ENCODE results near the gene PHLDB1. TPM values are rescaled to one million over a fixed set of nuclear protein-coding genes. Genes with fewer than 3 reads are reported as not detected.

Gene PHLDB1
- total and polyA plus RNA-seq, 4 donors = 27.3 to 90.5 (median 76.1) TPM

DNA sequence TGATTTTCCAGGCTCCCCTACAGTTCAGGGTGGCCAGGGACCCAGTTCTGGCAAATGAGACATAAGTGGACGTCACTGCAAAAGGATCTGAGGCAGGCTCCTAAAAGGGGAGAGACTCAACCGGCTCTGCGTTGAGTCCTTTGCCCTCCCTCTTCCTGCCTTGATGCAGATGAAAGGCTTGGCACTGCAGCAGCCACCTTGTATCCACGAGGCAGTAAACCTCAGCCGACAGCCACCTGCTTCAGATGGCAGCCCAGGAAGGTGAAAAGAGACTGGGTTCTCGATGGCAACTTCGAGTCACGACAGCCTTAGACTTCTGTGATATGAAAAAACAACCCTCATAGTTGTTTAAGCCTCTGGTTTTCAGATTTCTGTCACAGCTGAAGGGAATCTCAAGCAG, 86.8 kb downstream of the PHLDB1 start:
- TF ChIP-seq, protein P1, sequence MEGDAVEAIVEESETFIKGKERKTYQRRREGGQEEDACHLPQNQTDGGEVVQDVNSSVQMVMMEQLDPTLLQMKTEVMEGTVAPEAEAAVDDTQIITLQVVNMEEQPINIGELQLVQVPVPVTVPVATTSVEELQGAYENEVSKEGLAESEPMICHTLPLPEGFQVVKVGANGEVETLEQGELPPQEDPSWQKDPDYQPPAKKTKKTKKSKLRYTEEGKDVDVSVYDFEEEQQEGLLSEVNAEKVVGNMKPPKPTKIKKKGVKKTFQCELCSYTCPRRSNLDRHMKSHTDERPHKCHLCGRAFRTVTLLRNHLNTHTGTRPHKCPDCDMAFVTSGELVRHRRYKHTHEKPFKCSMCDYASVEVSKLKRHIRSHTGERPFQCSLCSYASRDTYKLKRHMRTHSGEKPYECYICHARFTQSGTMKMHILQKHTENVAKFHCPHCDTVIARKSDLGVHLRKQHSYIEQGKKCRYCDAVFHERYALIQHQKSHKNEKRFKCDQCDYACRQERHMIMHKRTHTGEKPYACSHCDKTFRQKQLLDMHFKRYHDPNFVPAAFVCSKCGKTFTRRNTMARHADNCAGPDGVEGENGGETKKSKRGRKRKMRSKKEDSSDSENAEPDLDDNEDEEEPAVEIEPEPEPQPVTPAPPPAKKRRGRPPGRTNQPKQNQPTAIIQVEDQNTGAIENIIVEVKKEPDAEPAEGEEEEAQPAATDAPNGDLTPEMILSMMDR (IDR thresholded peaks at IDR 0.05; ENCODE audit: control extremely low read depth, extremely low read depth) = no peak
- WGBS, 2 donors = 89 to 94% methylated on average over 8 of the region's 8 CpGs
- H3K27me3 ChIP-seq (ENCODE audit: control insufficient read depth in 3 of 3, insufficient read depth in 3 of 3, low read length in 2 of 3) = no peaks in the 10 kb centered on the region
- DNase-seq = no peak
- no peaks in the 10 kb centered on the region for H3K4me1 ChIP-seq (ENCODE audit: control insufficient read depth in 5 of 5, insufficient read depth in 5 of 5, low read length in 5 of 5)
- no peak overlapping the region for H3K27ac ChIP-seq (ENCODE audit: low read depth in 1 of 2, low read length in 1 of 2)
- H3K36me3 ChIP-seq (ENCODE audit: control insufficient read depth in 4 of 4, insufficient read depth in 4 of 4, low read length in 4 of 4) = no peaks in the 10 kb centered on the region
- no peak for ATAC-seq (ENCODE audit: insufficient read depth, low FRiP score)
- H3K9ac ChIP-seq (ENCODE audit: insufficient read depth in 1 of 2, low read length in 2 of 2) = no peak overlapping the region
- no peak overlapping the region for H3K4me3 ChIP-seq
- H3K9me3 ChIP-seq (ENCODE audit: control insufficient read depth in 4 of 4, insufficient read depth in 3 of 4, low read length in 3 of 4) = no peaks in the 10 kb centered on the region

DNA sequence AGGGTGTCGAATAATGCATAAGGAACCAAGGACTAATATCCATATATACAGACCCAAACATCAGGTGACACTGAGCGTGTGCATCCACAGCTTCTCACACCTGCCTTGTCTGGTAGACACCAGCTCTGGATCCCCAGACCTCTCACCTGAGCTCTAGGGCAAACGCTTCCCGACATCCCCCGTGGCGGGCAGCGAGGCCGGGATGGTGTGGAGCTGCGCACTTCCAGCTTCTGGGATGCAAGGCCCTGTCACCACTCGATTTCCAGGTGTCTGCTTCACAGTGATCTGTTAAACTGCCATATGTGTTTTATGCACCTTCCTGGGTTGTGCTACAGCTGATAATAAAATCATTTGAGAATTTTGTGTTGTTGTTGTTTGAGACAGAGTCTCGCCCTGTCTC, 87.4 kb downstream of the PHLDB1 start:
- ATAC-seq (ENCODE audit: insufficient read depth, low FRiP score) (no peak), DNase-seq (no peak)
- Histone ChIP-seq H3K4me1 (ENCODE audit: control insufficient read depth in 5 of 5, insufficient read depth in 5 of 5, low read length in 5 of 5) (no peaks in the 10 kb centered on the region), H3K9ac (ENCODE audit: insufficient read depth in 1 of 2, low read length in 2 of 2) (no peak overlapping the region), H3K27ac (ENCODE audit: low read depth in 1 of 2, low read length in 1 of 2) (no peak overlapping the region), H3K9me3 (ENCODE audit: control insufficient read depth in 4 of 4, insufficient read depth in 3 of 4, low read length in 3 of 4) (no peaks in the 10 kb centered on the region), H3K27me3 (ENCODE audit: control insufficient read depth in 3 of 3, insufficient read depth in 3 of 3, low read length in 2 of 3) (no peaks in the 10 kb centered on the region), H3K4me3 (no peak overlapping the region), H3K36me3 (ENCODE audit: control insufficient read depth in 4 of 4, insufficient read depth in 4 of 4, low read length in 4 of 4) (no peaks in the 10 kb centered on the region)
- WGBS, 2 donors = 89 to 92% methylated on average over 11 of the region's 11 CpGs
- TF ChIP-seq, protein P1 (IDR thresholded peaks at IDR 0.05; ENCODE audit: control extremely low read depth, extremely low read depth) = no peak

DNA sequence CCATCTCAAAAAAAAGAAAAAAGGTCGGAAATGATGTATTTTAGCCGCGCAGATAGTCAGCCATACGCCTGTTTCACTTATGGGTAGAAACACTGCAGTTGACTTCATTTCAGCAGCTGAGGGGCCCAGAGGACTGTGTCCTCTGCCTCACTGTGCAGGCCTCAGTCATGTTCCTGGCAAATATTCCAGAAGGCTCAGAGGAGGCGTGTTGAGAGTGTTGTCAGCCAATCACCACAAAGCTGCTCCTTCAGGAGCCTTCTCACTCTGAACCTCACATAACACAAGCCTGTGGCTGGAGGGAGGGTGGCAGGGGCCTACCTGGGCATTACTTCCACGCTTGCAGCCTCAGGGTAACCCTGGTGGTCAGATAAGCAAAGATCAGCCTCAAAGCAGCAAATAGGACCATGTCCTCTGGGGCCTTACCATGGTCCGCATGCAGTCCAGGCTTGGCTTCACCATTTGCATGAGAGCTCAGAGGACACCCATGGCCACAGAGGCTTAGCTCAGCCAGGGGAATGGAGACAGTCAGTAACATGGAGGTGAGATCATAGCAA, 89.3 kb downstream of the PHLDB1 start:
- DNase-seq = no peak
- H3K9ac ChIP-seq (ENCODE audit: insufficient read depth in 1 of 2, low read length in 2 of 2) = no peak overlapping the region
- H3K27me3 ChIP-seq (ENCODE audit: control insufficient read depth in 3 of 3, insufficient read depth in 3 of 3, low read length in 2 of 3) = no peaks in the 10 kb centered on the region
- TF ChIP-seq, protein P1 (IDR thresholded peaks at IDR 0.05; ENCODE audit: control extremely low read depth, extremely low read depth) = no peak
- no peaks in the 10 kb centered on the region for H3K4me1 ChIP-seq (ENCODE audit: control insufficient read depth in 5 of 5, insufficient read depth in 5 of 5, low read length in 5 of 5)
- H3K9me3 ChIP-seq (ENCODE audit: control insufficient read depth in 4 of 4, insufficient read depth in 3 of 4, low read length in 3 of 4) = peaks cover 0 to 2% (median 0%) of the 10 kb centered on the region in 4 donors
- no peaks in the 10 kb centered on the region for H3K36me3 ChIP-seq (ENCODE audit: control insufficient read depth in 4 of 4, insufficient read depth in 4 of 4, low read length in 4 of 4)
- no peak overlapping the region for H3K27ac ChIP-seq (ENCODE audit: low read depth in 1 of 2, low read length in 1 of 2)
- ATAC-seq (ENCODE audit: insufficient read depth, low FRiP score) = no peak
- H3K4me3 ChIP-seq = no peak overlapping the region
- 93 to 94% methylated on average over 7 of the region's 7 CpGs for WGBS, 2 donors

DNA sequence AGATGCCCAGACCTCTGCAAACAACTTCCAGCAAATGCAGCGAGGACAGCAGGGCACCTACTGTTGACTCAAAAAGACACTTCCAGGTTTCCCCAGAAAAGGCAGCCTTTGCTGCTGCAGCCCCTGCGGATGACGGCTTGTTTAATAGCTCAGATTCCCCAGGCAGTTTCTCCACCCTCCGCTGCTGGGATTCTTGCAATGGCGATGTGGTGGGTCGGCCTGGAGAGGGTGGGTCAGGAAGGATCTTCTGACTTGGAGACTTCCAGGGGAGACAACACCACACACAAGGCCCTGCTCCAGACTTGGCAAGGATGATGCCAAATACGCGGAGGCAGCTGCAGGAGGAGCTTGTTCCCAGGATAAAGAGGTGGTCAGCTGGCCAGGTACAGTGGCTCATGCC, 89.9 kb downstream of the PHLDB1 start:
- Histone ChIP-seq H3K27me3 (ENCODE audit: control insufficient read depth in 3 of 3, insufficient read depth in 3 of 3, low read length in 2 of 3) (no peaks in the 10 kb centered on the region), H3K36me3 (ENCODE audit: control insufficient read depth in 4 of 4, insufficient read depth in 4 of 4, low read length in 4 of 4) (no peaks in the 10 kb centered on the region), H3K27ac (ENCODE audit: low read depth in 1 of 2, low read length in 1 of 2) (no peak overlapping the region), H3K4me1 (ENCODE audit: control insufficient read depth in 5 of 5, insufficient read depth in 5 of 5, low read length in 5 of 5) (no peaks in the 10 kb centered on the region), H3K4me3 (no peak overlapping the region), H3K9ac (ENCODE audit: insufficient read depth in 1 of 2, low read length in 2 of 2) (no peak overlapping the region), H3K9me3 (ENCODE audit: control insufficient read depth in 4 of 4, insufficient read depth in 3 of 4, low read length in 3 of 4) (peaks cover 0 to 2% (median 0%) of the 10 kb centered on the region in 4 donors)
- DNase-seq = no peak
- ATAC-seq (ENCODE audit: insufficient read depth, low FRiP score) = no peak
- TF ChIP-seq, protein P1 (IDR thresholded peaks at IDR 0.05; ENCODE audit: control extremely low read depth, extremely low read depth) = no peak
- WGBS, 2 donors = 77 to 83% methylated on average over 8 of the region's 8 CpGs
